Islet of Langerhans (tissue), 1 donor: ENCODE measurements around the gene CD81.
"Not testable (repeated sequence)": the region's sequence is repeated elsewhere in the genome, so short reads cannot be mapped to it uniquely, and the experiment has no call there.

Experiments used
- FAIRE-seq: peaks from one replicate; lab custom pipeline; 2011; peaks lifted over from hg19 to GRCh38; lab: Jason Lieb, UNC

The CD81 gene

GRCh38 chr11:2376751-2377451, at the start of gene CD81:
Gene CD81, plus strand, starts transcription at chr11:2377310. Its CDS starts 240 bp downstream, at chr11:2377550.
- no peak for FAIRE-seq

DNA sequence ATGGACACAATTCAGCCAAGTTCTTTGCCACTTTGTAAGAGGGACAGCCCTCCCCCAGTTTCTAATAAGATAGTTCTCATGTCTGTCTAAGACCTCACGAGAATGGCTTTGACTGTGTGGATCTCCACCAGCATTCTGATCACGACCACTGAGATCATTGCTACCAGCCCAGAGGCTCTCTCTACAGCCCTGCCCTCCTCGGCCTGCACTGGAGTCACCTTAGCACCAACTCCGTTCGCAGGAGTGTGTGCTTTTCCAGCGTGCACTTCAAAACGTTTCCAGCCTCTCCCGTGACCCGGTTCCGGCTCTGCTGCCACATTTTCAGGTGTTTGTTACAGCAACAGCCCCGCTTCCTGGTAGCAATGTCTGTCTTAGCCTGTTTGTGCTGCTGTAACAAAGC, 49.1 kb upstream of the CD81 start:
- no peak for FAIRE-seq

GRCh38 chr11:2328656-2329354, 48.3 kb upstream of the CD81 start:
- no peak for FAIRE-seq

DNA sequence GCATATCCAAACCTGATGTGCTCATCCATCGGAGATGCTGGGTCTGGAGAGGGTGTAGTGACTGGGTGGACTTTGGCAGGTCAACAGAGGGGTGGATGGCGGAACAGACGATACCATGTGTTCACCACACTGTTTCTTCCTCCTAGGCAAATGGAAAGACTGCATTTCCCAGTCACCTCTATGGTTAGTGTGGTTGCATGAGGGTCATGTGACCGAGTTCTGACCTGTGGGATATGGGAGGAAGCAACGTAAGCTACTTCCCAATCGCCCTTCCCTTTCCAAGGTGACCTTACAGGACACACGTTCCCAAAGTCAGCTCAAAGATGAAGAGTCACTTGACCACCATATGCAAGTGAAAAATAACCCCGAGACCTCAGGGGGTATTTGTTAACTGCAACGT, 47.6 kb upstream of the CD81 start:
- no peak for FAIRE-seq

- no peak for FAIRE-seq
These were observed 46.4 kb upstream of the CD81 start for GRCh38 chr11:2330696-2331095.

DNA sequence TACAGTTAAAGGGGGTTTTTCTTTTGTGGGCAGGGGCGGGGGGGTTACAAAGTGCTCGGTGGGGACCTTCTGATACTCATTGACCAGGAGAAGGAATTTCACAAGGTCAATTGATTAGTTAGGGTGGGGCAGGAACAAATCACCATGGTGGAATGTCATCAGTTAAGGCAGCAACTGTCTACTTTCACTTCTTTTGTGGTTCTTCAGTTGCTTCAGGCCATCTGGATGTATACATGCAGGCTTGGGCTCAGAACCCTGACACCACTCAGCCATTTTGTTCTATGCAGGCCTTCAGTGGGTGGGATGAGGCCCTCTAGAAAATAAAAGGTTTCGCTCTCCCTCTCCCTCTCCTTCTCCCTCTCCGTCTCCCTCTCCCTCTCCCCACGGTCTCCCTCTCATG, 45.7 kb upstream of the CD81 start:
- no peak for FAIRE-seq

DNA sequence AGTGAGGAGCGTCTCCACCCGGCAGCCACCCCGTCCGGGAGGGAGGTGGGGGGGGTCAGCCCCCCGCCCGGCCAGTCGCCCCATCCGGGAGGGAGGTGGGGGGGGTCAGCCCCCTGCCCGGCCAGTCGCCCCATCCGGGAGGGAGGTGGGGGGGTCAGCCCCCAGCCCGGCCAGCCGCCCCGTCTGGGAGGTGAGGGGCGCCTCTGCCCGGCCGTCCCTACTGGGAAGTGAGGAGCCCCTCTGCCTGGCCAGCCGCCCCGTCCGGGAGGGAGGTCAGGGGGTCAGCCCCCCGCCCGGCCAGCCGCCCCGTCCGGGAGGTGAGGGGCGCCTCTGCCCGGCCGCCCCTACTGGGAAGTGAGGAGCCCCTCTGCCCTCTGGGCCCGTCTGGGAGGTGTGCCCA, 44.5 kb upstream of the CD81 start:
- not testable (repeated sequence) for FAIRE-seq

DNA sequence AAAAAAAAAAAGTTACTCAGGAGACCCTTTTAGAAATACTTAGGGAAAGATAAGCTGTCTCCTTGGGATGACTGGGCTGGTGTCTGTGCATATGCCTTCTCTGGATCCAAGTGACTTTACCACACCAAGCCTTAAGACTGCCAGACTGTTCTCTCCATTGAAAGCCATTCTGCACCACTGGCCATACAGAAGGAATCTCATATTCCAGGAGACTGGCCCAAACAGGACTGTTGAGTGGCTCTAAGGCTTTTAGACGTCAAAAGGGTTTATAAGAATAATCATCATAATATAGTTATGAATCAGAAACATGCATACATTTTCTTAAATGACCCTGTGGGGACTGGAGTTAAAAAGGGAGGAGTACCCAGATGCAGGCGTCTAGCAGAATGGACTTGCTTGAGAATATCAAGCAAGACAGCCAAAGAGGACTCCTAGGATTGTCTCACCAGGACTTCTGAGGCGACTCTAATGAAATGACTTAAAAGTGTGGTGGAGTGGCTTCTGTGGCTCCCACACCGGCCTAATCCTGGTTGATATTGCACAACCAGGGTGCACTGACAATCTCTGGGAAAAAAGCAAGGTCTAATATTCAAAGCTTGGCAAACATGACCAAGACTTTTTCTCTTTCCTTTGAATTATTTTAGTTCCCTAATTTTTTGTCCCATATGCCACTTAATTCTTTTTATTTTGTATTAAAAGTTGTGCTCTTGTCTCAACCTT, 43.5 kb upstream of the CD81 start:
- not testable (repeated sequence) for FAIRE-seq

- not testable (repeated sequence) for FAIRE-seq
These were observed 41.8 kb upstream of the CD81 start for GRCh38 chr11:2335286-2335685.

- FAIRE-seq, result not testable (repeated sequence)
These were observed 38.4 kb upstream of the CD81 start for GRCh38 chr11:2338760-2339159.

DNA sequence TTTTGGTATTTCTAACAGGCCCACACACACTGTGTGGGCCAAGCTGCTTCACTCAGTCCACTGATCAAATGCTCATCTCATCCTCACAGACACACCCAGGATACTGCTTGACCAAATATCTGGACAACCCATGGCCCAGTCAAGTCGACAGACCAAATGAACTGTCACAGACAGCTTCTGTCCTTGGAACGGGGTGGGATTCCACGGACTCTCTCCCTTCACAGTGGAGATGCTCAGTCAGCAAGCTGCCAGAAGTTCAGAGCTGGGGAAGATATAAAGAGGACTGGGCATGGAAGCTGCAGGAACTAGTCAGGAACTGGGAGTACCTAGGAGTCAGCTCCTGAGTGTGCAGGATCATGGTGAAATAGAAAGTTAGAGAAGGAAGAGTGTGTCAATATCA, 34.6 kb upstream of the CD81 start:
- FAIRE-seq, result no peak

GRCh38 chr11:2342981-2343380, 34.1 kb upstream of the CD81 start:
- no peak for FAIRE-seq

DNA sequence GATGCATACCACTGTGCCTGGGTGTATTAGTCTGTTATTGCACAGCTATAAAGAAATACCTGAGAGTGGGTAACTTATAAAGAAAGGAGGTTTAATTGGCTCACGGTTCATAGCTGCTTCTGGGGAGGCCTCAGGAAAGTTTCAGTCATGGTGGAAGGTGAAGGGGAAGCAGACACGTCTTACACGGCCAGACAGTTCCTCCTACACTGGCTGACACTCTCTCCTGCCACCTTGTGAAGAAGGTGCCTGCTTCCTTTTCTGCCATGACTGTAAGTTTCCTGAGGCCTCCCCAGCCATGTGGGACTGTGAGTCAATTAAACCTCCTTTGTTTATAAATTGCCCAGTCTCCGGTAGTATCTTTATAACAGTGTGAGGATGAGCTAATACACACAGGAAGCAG, 33.6 kb upstream of the CD81 start:
- no peak for FAIRE-seq

- FAIRE-seq, result no peak
These were observed 32.1 kb upstream of the CD81 start for GRCh38 chr11:2345050-2345449.

- no peak for FAIRE-seq
These were observed 31.1 kb upstream of the CD81 start for GRCh38 chr11:2346014-2346413.

DNA sequence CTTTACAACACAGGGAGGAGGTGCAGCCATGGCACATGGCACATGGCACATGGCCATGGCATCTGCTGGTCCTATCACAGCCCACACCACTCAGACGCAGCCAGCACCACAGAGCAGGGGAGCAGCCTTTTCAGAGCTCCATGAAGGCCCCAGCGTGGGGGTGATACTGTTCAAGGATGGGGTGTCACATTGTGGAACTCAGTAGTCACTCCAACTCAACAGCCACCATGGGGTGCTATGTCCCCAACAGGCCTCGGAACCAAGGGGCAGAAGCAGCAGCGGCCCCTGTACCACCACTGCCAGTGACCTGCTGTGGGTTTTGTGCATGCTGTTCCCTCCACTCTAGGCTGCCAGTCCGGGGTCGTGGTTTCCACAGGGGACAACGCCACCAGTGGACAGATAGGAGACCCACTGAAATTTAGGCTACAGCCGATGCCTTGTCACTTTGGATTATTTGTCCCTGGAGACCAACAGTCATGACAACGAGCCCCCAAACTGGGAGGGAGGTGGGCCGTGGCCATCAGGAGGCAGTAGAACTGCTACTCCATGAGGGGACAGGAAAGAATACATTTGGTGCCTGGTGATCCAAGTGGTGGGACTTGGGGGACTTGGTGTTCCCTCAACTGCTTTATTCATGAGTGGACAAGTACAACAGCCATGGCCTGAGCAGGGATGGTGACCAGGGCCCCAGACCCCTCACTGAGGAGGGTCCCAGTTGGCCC, 30.4 kb upstream of the CD81 start:
- no peak for FAIRE-seq

DNA sequence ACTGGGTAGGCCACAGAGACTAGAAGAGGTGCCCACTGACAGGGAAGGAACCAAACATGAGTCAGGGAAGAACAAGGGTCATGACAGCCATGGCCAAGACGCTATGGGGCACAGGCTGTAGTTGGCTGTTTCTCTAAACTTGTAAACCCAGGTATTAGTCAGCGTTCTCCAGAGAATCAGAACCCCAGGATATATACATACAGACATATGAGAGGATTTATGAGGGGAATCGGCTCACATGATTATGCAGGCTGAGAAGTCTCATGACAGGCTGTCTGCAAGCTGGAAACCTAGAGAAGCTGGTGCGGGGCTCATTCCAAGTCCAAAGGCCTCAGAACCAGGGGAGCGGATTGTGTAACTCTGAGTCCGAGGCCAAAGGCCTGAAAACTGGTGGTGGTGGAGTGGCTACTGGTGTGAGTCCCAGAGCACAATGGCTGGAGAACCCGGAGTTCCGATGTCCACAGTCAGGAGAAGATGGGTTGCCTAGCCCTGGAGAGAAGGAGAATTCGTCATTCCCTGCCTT, 29.7 kb upstream of the CD81 start:
- FAIRE-seq, result no peak

DNA sequence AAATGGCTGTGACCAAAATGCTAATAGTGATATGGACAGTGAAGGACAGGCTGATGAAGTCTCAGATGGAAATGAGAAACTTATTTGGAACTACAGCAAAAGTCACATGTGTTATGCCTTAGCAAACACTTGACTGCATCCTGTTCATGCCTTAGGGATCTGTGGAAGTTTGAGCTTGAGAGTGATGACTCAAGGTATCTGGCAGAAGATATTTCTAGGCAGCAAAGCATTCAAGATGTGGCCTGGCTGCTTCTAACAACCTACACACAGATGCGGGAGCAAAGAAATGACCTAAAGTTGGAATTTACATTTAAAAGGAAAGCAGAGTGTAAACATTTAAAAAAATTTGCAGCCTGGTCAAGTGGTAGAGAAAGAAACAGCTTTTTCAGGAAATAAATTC, 28.1 kb upstream of the CD81 start:
- no peak for FAIRE-seq

DNA sequence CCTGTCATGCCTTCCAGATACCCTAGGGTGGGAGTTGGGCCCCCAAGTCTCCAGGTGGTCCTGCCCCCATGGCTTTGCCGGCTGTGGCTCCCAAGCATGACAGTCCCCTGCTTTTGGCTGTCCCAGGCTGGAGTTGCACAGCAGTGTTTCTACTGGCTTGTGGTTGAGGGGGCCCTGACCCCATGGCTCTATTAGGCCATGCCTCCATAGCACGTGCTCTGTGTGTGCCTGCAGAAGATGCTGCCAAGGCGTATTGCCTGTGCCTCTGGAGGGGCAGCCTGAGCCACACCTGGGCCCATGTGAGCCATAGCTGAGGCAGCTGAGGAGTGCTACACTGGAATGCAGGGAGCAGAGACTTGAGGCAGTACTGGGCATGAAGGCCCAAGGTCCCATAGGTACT, 25.4 kb upstream of the CD81 start:
- FAIRE-seq, result no peak

GRCh38 chr11:2352420-2352819, 24.7 kb upstream of the CD81 start:
- no peak for FAIRE-seq

DNA sequence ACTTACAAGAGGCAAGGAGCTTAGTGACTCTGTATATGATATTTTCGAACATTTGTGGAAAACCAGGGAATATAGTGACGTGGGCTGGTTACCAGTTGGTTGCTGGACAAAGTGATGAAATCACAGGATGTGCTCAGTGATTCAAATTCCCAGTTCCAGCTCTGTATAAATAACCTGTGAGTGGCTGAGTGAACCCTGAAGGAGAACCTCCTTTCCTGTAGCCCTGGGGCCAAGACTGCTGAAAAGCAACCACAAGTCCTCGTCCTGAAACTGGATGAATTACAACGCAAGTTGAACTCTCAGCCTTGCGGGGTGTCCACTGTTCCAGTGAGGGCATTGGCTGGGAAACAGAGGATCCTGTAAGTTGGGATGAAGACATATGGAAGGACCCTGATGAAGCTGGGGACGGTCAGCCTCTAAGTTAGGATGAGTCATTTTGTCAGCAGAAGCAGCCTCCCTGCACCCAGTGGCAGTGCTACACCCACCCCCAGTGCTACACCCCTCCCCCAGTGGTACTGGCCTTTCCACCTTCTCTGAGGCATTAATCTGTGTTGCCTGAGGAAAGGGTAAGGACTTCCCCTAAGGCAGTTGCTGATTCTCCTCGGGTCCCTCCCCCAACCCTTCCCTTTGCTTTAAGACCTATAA, 22.0 kb upstream of the CD81 start:
- FAIRE-seq, result no peak

DNA sequence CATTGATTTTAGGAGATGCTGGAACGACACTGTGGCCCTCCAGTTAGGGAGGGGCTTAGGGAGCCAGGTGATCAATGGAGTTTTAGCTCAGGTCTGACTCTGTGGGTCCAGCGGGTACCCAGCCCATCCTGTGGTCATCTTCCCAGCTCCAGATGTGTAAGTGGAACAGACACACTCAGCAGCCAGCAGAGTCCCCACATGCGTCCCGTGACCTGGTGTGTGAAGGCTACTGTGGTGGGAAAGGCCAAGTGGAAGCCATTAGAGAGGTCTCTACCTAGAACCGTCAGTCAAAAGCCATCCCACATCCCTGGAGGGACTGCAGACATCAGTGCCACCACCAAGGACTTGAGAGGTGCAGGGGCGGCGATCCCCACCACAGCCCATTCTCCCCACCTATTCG, 19.9 kb upstream of the CD81 start:
- FAIRE-seq, result no peak
